ENCODE results near the gene GRIN3B. TPM values are rescaled to one million over a fixed set of nuclear protein-coding genes. Genes with fewer than 3 reads are reported as not detected.
A peak's percentile ranks its signal among the peaks of the same experiment; 100 is the strongest.

The GRIN3B gene
- total and polyA plus RNA-seq, 2 of the 8 experiments (the other 6 are each of a cell fraction or from before 2014, with no cell fraction given), result 0.45 to 1.0 TPM

DNA sequence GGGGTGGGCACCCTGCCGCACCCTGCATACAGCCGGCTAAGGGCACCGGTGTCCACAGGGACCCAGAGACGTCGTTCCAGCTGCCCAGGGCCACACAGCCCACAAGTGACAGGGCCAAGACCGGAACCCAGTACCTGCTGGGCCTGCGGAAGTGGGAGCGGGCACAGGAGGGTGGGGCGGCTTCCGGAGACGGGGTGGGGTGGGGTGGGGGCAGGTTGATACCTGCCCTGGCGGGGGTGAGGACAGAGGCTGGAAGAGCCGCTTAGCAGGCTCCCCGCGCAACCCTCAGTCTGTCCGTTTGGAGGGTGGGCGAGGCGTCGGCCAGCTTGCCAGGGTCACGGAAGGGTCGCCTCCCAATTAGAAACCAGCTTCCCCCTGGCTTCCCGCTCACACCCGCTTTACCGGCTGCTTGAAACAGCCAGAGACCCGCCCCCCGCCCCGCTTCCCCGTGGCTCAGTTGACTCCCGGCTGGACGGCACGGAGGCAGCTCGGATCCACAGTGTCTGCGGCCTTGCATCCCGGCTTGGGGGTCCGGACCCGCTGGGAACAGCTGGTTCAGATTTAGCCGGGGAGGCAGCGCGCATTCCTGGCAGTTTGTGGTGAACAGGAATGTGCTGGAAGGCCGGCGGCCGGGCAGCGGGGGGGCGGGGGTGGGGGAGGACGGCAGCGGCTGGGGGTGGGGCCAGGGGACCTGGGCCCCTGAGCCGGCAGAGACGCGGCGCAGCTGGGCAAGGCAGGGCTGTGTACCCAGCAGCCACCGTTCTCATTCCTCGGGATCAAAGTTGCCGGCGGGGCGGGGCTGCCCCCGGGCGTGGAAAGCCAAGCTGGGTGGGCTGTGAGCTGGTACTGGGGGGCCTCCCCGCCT, 28.1 kb downstream of the GRIN3B start (continued):
- TF ChIP-seq, protein P1, sequence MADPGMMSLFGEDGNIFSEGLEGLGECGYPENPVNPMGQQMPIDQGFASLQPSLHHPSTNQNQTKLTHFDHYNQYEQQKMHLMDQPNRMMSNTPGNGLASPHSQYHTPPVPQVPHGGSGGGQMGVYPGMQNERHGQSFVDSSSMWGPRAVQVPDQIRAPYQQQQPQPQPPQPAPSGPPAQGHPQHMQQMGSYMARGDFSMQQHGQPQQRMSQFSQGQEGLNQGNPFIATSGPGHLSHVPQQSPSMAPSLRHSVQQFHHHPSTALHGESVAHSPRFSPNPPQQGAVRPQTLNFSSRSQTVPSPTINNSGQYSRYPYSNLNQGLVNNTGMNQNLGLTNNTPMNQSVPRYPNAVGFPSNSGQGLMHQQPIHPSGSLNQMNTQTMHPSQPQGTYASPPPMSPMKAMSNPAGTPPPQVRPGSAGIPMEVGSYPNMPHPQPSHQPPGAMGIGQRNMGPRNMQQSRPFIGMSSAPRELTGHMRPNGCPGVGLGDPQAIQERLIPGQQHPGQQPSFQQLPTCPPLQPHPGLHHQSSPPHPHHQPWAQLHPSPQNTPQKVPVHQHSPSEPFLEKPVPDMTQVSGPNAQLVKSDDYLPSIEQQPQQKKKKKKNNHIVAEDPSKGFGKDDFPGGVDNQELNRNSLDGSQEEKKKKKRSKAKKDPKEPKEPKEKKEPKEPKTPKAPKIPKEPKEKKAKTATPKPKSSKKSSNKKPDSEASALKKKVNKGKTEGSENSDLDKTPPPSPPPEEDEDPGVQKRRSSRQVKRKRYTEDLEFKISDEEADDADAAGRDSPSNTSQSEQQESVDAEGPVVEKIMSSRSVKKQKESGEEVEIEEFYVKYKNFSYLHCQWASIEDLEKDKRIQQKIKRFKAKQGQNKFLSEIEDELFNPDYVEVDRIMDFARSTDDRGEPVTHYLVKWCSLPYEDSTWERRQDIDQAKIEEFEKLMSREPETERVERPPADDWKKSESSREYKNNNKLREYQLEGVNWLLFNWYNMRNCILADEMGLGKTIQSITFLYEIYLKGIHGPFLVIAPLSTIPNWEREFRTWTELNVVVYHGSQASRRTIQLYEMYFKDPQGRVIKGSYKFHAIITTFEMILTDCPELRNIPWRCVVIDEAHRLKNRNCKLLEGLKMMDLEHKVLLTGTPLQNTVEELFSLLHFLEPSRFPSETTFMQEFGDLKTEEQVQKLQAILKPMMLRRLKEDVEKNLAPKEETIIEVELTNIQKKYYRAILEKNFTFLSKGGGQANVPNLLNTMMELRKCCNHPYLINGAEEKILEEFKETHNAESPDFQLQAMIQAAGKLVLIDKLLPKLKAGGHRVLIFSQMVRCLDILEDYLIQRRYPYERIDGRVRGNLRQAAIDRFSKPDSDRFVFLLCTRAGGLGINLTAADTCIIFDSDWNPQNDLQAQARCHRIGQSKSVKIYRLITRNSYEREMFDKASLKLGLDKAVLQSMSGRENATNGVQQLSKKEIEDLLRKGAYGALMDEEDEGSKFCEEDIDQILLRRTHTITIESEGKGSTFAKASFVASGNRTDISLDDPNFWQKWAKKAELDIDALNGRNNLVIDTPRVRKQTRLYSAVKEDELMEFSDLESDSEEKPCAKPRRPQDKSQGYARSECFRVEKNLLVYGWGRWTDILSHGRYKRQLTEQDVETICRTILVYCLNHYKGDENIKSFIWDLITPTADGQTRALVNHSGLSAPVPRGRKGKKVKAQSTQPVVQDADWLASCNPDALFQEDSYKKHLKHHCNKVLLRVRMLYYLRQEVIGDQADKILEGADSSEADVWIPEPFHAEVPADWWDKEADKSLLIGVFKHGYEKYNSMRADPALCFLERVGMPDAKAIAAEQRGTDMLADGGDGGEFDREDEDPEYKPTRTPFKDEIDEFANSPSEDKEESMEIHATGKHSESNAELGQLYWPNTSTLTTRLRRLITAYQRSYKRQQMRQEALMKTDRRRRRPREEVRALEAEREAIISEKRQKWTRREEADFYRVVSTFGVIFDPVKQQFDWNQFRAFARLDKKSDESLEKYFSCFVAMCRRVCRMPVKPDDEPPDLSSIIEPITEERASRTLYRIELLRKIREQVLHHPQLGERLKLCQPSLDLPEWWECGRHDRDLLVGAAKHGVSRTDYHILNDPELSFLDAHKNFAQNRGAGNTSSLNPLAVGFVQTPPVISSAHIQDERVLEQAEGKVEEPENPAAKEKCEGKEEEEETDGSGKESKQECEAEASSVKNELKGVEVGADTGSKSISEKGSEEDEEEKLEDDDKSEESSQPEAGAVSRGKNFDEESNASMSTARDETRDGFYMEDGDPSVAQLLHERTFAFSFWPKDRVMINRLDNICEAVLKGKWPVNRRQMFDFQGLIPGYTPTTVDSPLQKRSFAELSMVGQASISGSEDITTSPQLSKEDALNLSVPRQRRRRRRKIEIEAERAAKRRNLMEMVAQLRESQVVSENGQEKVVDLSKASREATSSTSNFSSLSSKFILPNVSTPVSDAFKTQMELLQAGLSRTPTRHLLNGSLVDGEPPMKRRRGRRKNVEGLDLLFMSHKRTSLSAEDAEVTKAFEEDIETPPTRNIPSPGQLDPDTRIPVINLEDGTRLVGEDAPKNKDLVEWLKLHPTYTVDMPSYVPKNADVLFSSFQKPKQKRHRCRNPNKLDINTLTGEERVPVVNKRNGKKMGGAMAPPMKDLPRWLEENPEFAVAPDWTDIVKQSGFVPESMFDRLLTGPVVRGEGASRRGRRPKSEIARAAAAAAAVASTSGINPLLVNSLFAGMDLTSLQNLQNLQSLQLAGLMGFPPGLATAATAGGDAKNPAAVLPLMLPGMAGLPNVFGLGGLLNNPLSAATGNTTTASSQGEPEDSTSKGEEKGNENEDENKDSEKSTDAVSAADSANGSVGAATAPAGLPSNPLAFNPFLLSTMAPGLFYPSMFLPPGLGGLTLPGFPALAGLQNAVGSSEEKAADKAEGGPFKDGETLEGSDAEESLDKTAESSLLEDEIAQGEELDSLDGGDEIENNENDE (IDR thresholded peaks at IDR 0.05; ENCODE audit: insufficient replicate concordance, low read length), result no peak
- no peak for TF ChIP-seq BCL11A (IDR thresholded peaks at IDR 0.05; ENCODE audit: low read depth in 2 of 2, low read length in 2 of 2)
- TF ChIP-seq SIRT6 (IDR thresholded peaks at IDR 0.05; ENCODE audit: low read length), result no peak
- no peak for TF ChIP-seq RAD21 (IDR thresholded peaks at IDR 0.05 in 1 of 2, conservative IDR thresholded peaks at IDR 0.05 in 1 of 2; ENCODE audit: low read depth in 2 of 2, low read length in 2 of 2)
- peak; percentile 56; the same call in 1 of the 2 replicates for TF ChIP-seq TBP (IDR thresholded peaks at IDR 0.05; ENCODE audit: low read depth, low read length)
- TF ChIP-seq FOSL1 (IDR thresholded peaks at IDR 0.05; ENCODE audit: insufficient read depth, low read depth, low read length), result no peak
- peak; percentile 93 for TF ChIP-seq TEAD4 (IDR thresholded peaks at IDR 0.05; ENCODE audit: low read depth, low read length)
- TF ChIP-seq ASH2L (IDR thresholded peaks at IDR 0.05; ENCODE audit: low read length), result peak; percentile 26
- no peak for TF ChIP-seq SUZ12 (IDR thresholded peaks at IDR 0.05; ENCODE audit: low read length)
- TF ChIP-seq TAF7 (optimal IDR thresholded peaks at IDR 0.05; ENCODE audit: borderline replicate concordance, low read depth, low read length), result peak; percentile 90

All from H1 (cell line).